Prostate gland (tissue), 2 donors: ENCODE measurements around the gene TNIP2.

Experiments used
- CTCF ChIP-seq, 4 experiments: fragments of 200-600 bp in 2 of 4; fragments of 450-650 bp in 2 of 4; sonication (generic) in 2 of 4; IDR thresholded peaks; 1 replicate in 3 of 4; 2 replicates in 1 of 4; pipeline ENCODE4 v1.5.1; 2016 to 2019; ENCODE audit warnings: antibody characterized with exemption in 4 of 4, mild to moderate bottlenecking in 2 of 4, moderate library complexity in 2 of 4
- POLR2AphosphoS5 ChIP-seq: sonication (generic); formaldehyde crosslinking; IDR thresholded peaks from one replicate; pipeline ENCODE4 v1.6.1; 2017; ENCODE audit warnings: antibody characterized with exemption

- TF ChIP-seq CTCF (IDR thresholded peaks at IDR 0.05) = no peak
- no peak for TF ChIP-seq POLR2AphosphoS5
Measured at GRCh38 chr4:2733001-2733843, 22.9 kb downstream of the TNIP2 start.
